OCI-LY7 (cell line): ENCODE measurements around the gene CLTRN. TPM values are rescaled to one million over a fixed set of nuclear protein-coding genes. Genes with fewer than 3 reads are reported as not detected.

ENCODE experiments used
- BruUV-seq: library from RNA; stranded (reverse); fragments of 400-500 nt; replicated peaks from 2 replicates; lab custom pipeline; 2021; lab: Mats Ljungman, UMichigan
- CTCF ChIA-PET: fragments of 300-600 bp; sonication (Branson Sonifier 250); formaldehyde crosslinking; loops from one replicate; lab custom pipeline; 2022; ENCODE audit warnings: antibody characterized with exemption; ENCODE audit not compliant: unreplicated experiment; lab: Charles Lee
- POLR2A ChIA-PET: fragments of 300-600 bp; sonication (Branson Sonifier 250); formaldehyde crosslinking; loops from one replicate; lab custom pipeline; 2022; ENCODE audit warnings: antibody characterized with exemption; lab: Charles Lee
- DNase-seq: peaks from one replicate; pipeline ENCODE4 v3.0.0-alpha.2; 2015; ENCODE audit warnings: low spot score
- H2AFZ ChIP-seq: fragments of 200-600 bp; sonication (generic), shearing (Covaris generic); 2 replicates; pipeline ENCODE4 v1.6.1; 2014; ENCODE audit warnings: mild to moderate bottlenecking, antibody characterized with exemption, low read length, moderate library complexity
- H3K27ac ChIP-seq: fragments of 200-600 bp; sonication (generic); 2 replicates; pipeline ENCODE4 v1.5.1; 2014; ENCODE audit warnings: mixed run types, low read depth, mild to moderate bottlenecking, moderate library complexity, low read length, inconsistent platforms; ENCODE audit not compliant: poor library complexity, severe bottlenecking
- H3K36me3 ChIP-seq: fragments of 200-600 bp; sonication (generic); 2 replicates; pipeline ENCODE4 v1.6.1; 2014; ENCODE audit warnings: mild to moderate bottlenecking, antibody characterized with exemption, low read length, moderate library complexity, mixed read lengths; ENCODE audit not compliant: insufficient read depth
- H3K4me1 ChIP-seq: fragments of 200-600 bp; sonication (generic); 2 replicates; pipeline ENCODE4 v1.5.1; 2014; ENCODE audit warnings: mild to moderate bottlenecking, low read length; ENCODE audit not compliant: insufficient read depth, poor library complexity, severe bottlenecking
- H3K4me2 ChIP-seq: fragments of 200-600 bp; sonication (generic); 2 replicates; pipeline ENCODE4 v1.6.1; 2014; ENCODE audit warnings: mild to moderate bottlenecking, low read length
- H3K4me3 ChIP-seq: fragments of 200-600 bp; sonication (generic); 2 replicates; pipeline ENCODE4 v1.5.1; 2014; ENCODE audit warnings: mild to moderate bottlenecking, low read depth, low read length; ENCODE audit not compliant: poor library complexity, severe bottlenecking
- H3K79me2 ChIP-seq: fragments of 200-600 bp; sonication (generic); 2 replicates; pipeline ENCODE4 v1.6.1; 2016; ENCODE audit warnings: low read depth, mild to moderate bottlenecking, low read length, moderate library complexity, mixed read lengths; ENCODE audit not compliant: insufficient read depth
- H3K9me2 ChIP-seq: fragments of 200-600 bp; sonication (generic); 2 replicates; pipeline ENCODE4 v1.6.1; 2016; ENCODE audit warnings: mild to moderate bottlenecking, low read length, mixed read lengths; ENCODE audit not compliant: insufficient read depth
- H3K9me3 ChIP-seq: fragments of 200-600 bp; sonication (generic); 2 replicates; pipeline ENCODE4 v1.6.1; 2014; ENCODE audit warnings: mild to moderate bottlenecking, mixed run types, low read length, mixed read lengths
- H4K20me1 ChIP-seq: fragments of 200-600 bp; sonication (generic); 2 replicates; pipeline ENCODE4 v1.6.1; 2014; ENCODE audit warnings: mild to moderate bottlenecking, antibody characterized with exemption, low read length, moderate library complexity, mixed read lengths; ENCODE audit not compliant: insufficient read depth
- EZH2phosphoT487 ChIP-seq: fragments of 200-600 bp; sonication (generic); IDR thresholded peaks from 2 replicates; pipeline ENCODE4 v1.6.1; 2018; ENCODE audit warnings: low read depth, borderline replicate concordance, mild to moderate bottlenecking, mixed run types, antibody characterized with exemption, low read length, moderate library complexity, mixed read lengths
- intact Hi-C: fragments of 100-400 bp; cut with micrococcal nuclease; formaldehyde crosslinking; loops from one replicate; pipeline ENCODE4 v1.10.0; 2022; ENCODE audit not compliant: unreplicated experiment
- total RNA-seq, 2 experiments: library from RNA; depleted of rRNA in 1 of 2; stranded (reverse); fragments of >200 nt in 1 of 2; shearing (Covaris generic) in 1 of 2; gene quantifications; 2 replicates each; pipeline ENCODE4 v1.2.3, GENCODE V29; 2014 to 2022
- TF ChIP-seq, protein P1 (sequence below): fragments of 200-600 bp; sonication (generic); conservative IDR thresholded peaks from 2 replicates; pipeline ENCODE4 v1.5.1; 2014; ENCODE audit warnings: mild to moderate bottlenecking, antibody characterized with exemption, low read length, moderate library complexity, mixed read lengths

Gene CLTRN
- total RNA-seq, 2 experiments from 2014 or later = not detected

DNA sequence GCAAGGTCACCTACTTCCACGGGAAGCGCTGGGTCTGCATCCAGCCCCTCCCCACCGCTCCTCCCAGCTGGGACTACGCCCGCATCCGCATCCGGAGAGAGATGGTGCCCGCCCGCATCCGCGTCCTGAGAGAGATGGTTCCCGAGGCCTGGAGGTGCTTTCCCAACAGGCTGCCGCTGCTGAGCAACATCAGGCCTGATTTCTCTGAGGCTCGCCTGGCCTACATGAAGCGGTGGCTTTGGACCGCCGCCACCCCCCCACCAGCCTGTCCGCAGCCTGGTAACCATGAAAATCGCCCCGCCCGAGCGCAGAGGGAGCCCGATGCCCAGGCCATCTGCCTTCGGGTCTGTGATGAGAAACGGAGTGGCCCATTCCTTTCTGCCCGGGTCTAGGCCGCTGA, 18.1 kb downstream of the CLTRN start:
- H3K9me3 ChIP-seq = no peaks in the 10 kb centered on the region
- no TSS peak for BruUV-seq
- no peak overlapping the region for H3K4me3 ChIP-seq
- no peak overlapping the region for H3K4me2 ChIP-seq
- H3K9me2 ChIP-seq = no peaks in the 10 kb centered on the region
- H2AFZ ChIP-seq = no peak overlapping the region
- H3K4me1 ChIP-seq = no peaks in the 10 kb centered on the region
- H3K79me2 ChIP-seq = no peaks in the 10 kb centered on the region
- intact Hi-C loops = no loop called here
- ChIA-PET CTCF (no interaction called here), POLR2A (no interaction called here)
- H4K20me1 ChIP-seq = no peaks in the 10 kb centered on the region
- no peak for TF ChIP-seq EZH2phosphoT487
- TF ChIP-seq, protein P1, sequence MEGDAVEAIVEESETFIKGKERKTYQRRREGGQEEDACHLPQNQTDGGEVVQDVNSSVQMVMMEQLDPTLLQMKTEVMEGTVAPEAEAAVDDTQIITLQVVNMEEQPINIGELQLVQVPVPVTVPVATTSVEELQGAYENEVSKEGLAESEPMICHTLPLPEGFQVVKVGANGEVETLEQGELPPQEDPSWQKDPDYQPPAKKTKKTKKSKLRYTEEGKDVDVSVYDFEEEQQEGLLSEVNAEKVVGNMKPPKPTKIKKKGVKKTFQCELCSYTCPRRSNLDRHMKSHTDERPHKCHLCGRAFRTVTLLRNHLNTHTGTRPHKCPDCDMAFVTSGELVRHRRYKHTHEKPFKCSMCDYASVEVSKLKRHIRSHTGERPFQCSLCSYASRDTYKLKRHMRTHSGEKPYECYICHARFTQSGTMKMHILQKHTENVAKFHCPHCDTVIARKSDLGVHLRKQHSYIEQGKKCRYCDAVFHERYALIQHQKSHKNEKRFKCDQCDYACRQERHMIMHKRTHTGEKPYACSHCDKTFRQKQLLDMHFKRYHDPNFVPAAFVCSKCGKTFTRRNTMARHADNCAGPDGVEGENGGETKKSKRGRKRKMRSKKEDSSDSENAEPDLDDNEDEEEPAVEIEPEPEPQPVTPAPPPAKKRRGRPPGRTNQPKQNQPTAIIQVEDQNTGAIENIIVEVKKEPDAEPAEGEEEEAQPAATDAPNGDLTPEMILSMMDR = no peak
- no peaks in the 10 kb centered on the region for H3K36me3 ChIP-seq
- DNase-seq = no peak
- H3K27ac ChIP-seq = no peak overlapping the region

GRCh38 chrX:15646031-15646430, 18.6 kb downstream of the CLTRN start:
- no TSS peak for BruUV-seq
- intact Hi-C loops = no loop called here

GRCh38 chrX:15645266-15645665, 19.3 kb downstream of the CLTRN start:
- Histone ChIP-seq H3K79me2 (no peaks in the 10 kb centered on the region), H3K4me3 (no peak overlapping the region), H2AFZ (no peak overlapping the region), H3K9me2 (no peaks in the 10 kb centered on the region), H3K36me3 (no peaks in the 10 kb centered on the region), H3K9me3 (no peaks in the 10 kb centered on the region), H3K27ac (no peak overlapping the region), H4K20me1 (no peaks in the 10 kb centered on the region), H3K4me1 (no peaks in the 10 kb centered on the region), H3K4me2 (no peak overlapping the region)
- TF ChIP-seq, protein P1 = no peak
- no peak for TF ChIP-seq EZH2phosphoT487
- no TSS peak for BruUV-seq
- intact Hi-C loops = no loop called here
- CTCF ChIA-PET = no interaction called here
- POLR2A ChIA-PET = no interaction called here
- DNase-seq = no peak

More at GRCh38 chrX:15646031-15646430, 18.6 kb downstream of the CLTRN start:
- H3K4me2 ChIP-seq = no peak overlapping the region
- no peaks in the 10 kb centered on the region for H3K79me2 ChIP-seq
- no peaks in the 10 kb centered on the region for H3K9me3 ChIP-seq
- DNase-seq = no peak
- H3K4me1 ChIP-seq = no peaks in the 10 kb centered on the region
- H4K20me1 ChIP-seq = no peaks in the 10 kb centered on the region
- ChIA-PET POLR2A (no interaction called here), CTCF (no interaction called here)
- H3K4me3 ChIP-seq = no peak overlapping the region
- no peak overlapping the region for H3K27ac ChIP-seq
- no peaks in the 10 kb centered on the region for H3K36me3 ChIP-seq
- TF ChIP-seq, protein P1 = no peak
- no peak for TF ChIP-seq EZH2phosphoT487
- H2AFZ ChIP-seq = no peak overlapping the region
- H3K9me2 ChIP-seq = no peaks in the 10 kb centered on the region
